H1 (cell line): ENCODE results near the gene FADS6. TPM values are rescaled to one million over a fixed set of nuclear protein-coding genes. Genes with fewer than 3 reads are reported as not detected.

ENCODE experiments used
- CTCF ChIA-PET: fragments of 300-600 bp; sonication (Branson Sonifier 250); formaldehyde crosslinking; loops from one replicate; lab custom pipeline; 2021; ENCODE audit not compliant: partially characterized antibody; lab: Charles Lee
- POLR2A ChIA-PET: fragments of 300-600 bp; sonication (Branson Sonifier 250); formaldehyde crosslinking; loops from one replicate; lab custom pipeline; 2021; ENCODE audit warnings: inconsistent platforms; ENCODE audit not compliant: partially characterized antibody; lab: Charles Lee
- DNase-seq, 2 experiments: peaks; one replicate each; pipeline versions ENCODE4 v3.0.0 to v3.0.0-alpha.2; 2010 to 2022; ENCODE audit warnings: low spot score in 2 of 2, low read depth in 1 of 2, mixed read lengths in 1 of 2
- FAIRE-seq: peaks from 2 replicates; lab custom pipeline; 2011; peaks lifted over from hg19 to GRCh38; lab: Jason Lieb, UNC
- H2AFZ ChIP-seq: 2 replicates; pipeline ENCODE4 v1.8.1; 2012; ENCODE audit warnings: low read length, inconsistent platforms
- H2AK5ac ChIP-seq: 2 replicates; pipeline ENCODE4 v1.6.1; 2013; ENCODE audit warnings: low read depth, low read length
- H2BK120ac ChIP-seq: replicated peaks from 2 replicates; pipeline ENCODE3; 2013; ENCODE audit warnings: low read depth, low read length, inconsistent platforms
- H2BK12ac ChIP-seq: 2 replicates; pipeline ENCODE4 v1.6.1; 2013; ENCODE audit warnings: low read depth, low read length
- H2BK15ac ChIP-seq: 2 replicates; pipeline ENCODE4 v1.6.1; 2013; ENCODE audit warnings: low read length
- H2BK20ac ChIP-seq: 2 replicates; pipeline ENCODE4 v1.6.1; 2013; ENCODE audit warnings: low read length
- H2BK5ac ChIP-seq: 2 replicates; pipeline ENCODE4 v1.6.1; 2013; ENCODE audit warnings: low read depth, low read length
- H3K14ac ChIP-seq: 2 replicates; pipeline ENCODE4 v1.6.1; 2013; ENCODE audit warnings: inconsistent platforms; ENCODE audit not compliant: insufficient read length
- H3K18ac ChIP-seq: 2 replicates; pipeline ENCODE4 v1.6.1; 2013; ENCODE audit warnings: low read length; ENCODE audit errors: extremely low read depth
- H3K23ac ChIP-seq: 2 replicates; pipeline ENCODE4 v1.6.1; 2013; ENCODE audit warnings: inconsistent platforms; ENCODE audit not compliant: insufficient read length
- H3K23me2 ChIP-seq: 2 replicates; pipeline ENCODE4 v1.6.1; 2013; ENCODE audit warnings: low read depth, low read length
- H3K27ac ChIP-seq: 2 replicates; pipeline ENCODE4 v1.6.1; 2011; ENCODE audit warnings: low read depth, low read length, inconsistent platforms
- H3K27me3 ChIP-seq, 4 experiments: replicated peaks in 1 of 4; 1 replicate in 1 of 4; 2 replicates in 3 of 4; pipeline versions ENCODE4 v1.6.1 to v1.8.1; 2011 to 2013; ENCODE audit warnings: low read length in 3 of 4, mild to moderate bottlenecking in 3 of 4, inconsistent platforms in 2 of 4, mixed read lengths in 2 of 4, moderate library complexity in 1 of 4; ENCODE audit not compliant: control insufficient read depth in 3 of 4, insufficient read depth in 3 of 4; ENCODE audit errors: extremely low read depth in 1 of 4
- H3K36me3 ChIP-seq, 4 experiments: 2 replicates each; pipeline versions ENCODE4 v1.6.1 to v1.8.1; 2011 to 2013; ENCODE audit warnings: mild to moderate bottlenecking in 4 of 4, low read length in 3 of 4, moderate library complexity in 2 of 4, control low read depth in 1 of 4, inconsistent platforms in 1 of 4; ENCODE audit not compliant: insufficient read depth in 4 of 4, control insufficient read depth in 2 of 4
- H3K4ac ChIP-seq: replicated peaks from 2 replicates; pipeline ENCODE3; 2013; ENCODE audit warnings: low read length, low read depth, mixed read lengths, inconsistent platforms; ENCODE audit not compliant: insufficient read length
- H3K4me1 ChIP-seq, 4 experiments: replicated peaks in 1 of 4; 1 replicate in 1 of 4; 2 replicates in 3 of 4; pipeline versions ENCODE4 v1.6.1 to v1.8.1; 2011 to 2013; ENCODE audit warnings: low read length in 3 of 4, inconsistent platforms in 2 of 4, mixed read lengths in 1 of 4; ENCODE audit not compliant: insufficient read depth in 4 of 4, control insufficient read depth in 3 of 4
- H3K4me2 ChIP-seq, 2 experiments: 2 replicates each; pipeline versions ENCODE4 v1.6.1 to v1.8.1; 2011 to 2013; ENCODE audit warnings: low read depth in 2 of 2, low read length in 2 of 2, control low read depth in 1 of 2, inconsistent platforms in 1 of 2, mild to moderate bottlenecking in 1 of 2; ENCODE audit not compliant: insufficient read depth in 1 of 2
- H3K4me3 ChIP-seq, 4 experiments: fragments of 200-600, 300-600 bp in 1 of 4; sonication (generic), shearing (Covaris generic), sonication (Bioruptor Twin) in 1 of 4; 2 replicates each; pipeline versions ENCODE4 v1.5.1 to v1.8.1; 2011 to 2016; ENCODE audit warnings: low read length in 4 of 4, low read depth in 3 of 4, control low read depth in 2 of 4, inconsistent platforms in 2 of 4, mild to moderate bottlenecking in 2 of 4, mixed read lengths in 1 of 4, moderate library complexity in 1 of 4; ENCODE audit not compliant: insufficient read depth in 2 of 4; ENCODE audit errors: extremely low read depth in 1 of 4
- H3K56ac ChIP-seq: replicated peaks from 2 replicates; pipeline ENCODE3; 2013; ENCODE audit warnings: low read depth, mild to moderate bottlenecking, mixed read lengths, low read length, inconsistent platforms; ENCODE audit not compliant: insufficient read length
- H3K79me1 ChIP-seq: 2 replicates; pipeline ENCODE4 v1.6.1; 2013; ENCODE audit warnings: low read depth, low read length, control low read depth
- H3K79me2 ChIP-seq, 2 experiments: 2 replicates each; pipeline versions ENCODE4 v1.6.1 to v1.8.1; 2012 to 2013; ENCODE audit warnings: low read length in 2 of 2, mild to moderate bottlenecking in 2 of 2, inconsistent platforms in 1 of 2; ENCODE audit not compliant: insufficient read depth in 2 of 2, control insufficient read depth in 1 of 2
- H3K9ac ChIP-seq, 4 experiments: replicated peaks in 1 of 4; 1 replicate in 1 of 4; 2 replicates in 3 of 4; pipeline versions ENCODE4 v1.6.1 to v1.8.1; 2011 to 2013; ENCODE audit warnings: low read depth in 3 of 4, low read length in 3 of 4, control low read depth in 2 of 4, mild to moderate bottlenecking in 2 of 4, moderate library complexity in 2 of 4, inconsistent platforms in 1 of 4; ENCODE audit errors: extremely low read depth in 1 of 4
- H3K9me3 ChIP-seq, 2 experiments: 2 replicates each; pipeline versions ENCODE4 v1.6.1 to v1.8.1; 2012 to 2013; ENCODE audit warnings: mild to moderate bottlenecking in 2 of 2, moderate library complexity in 2 of 2, control low read depth in 1 of 2, inconsistent platforms in 1 of 2, low read depth in 1 of 2, low read length in 1 of 2, mixed read lengths in 1 of 2; ENCODE audit not compliant: insufficient read depth in 2 of 2
- H4K20me1 ChIP-seq, 2 experiments: replicated peaks in 1 of 2; 2 replicates each; pipeline versions ENCODE3 to v1.8.1; 2011 to 2013; ENCODE audit warnings: inconsistent platforms in 2 of 2, low read length in 2 of 2, mild to moderate bottlenecking in 1 of 2; ENCODE audit not compliant: insufficient read depth in 2 of 2, control insufficient read depth in 1 of 2
- H4K5ac ChIP-seq: 2 replicates; pipeline ENCODE4 v1.6.1; 2013; ENCODE audit warnings: low read length, low read depth, mixed read lengths, inconsistent platforms; ENCODE audit not compliant: insufficient read length
- H4K8ac ChIP-seq: 2 replicates; pipeline ENCODE4 v1.8.0; 2013; ENCODE audit warnings: mild to moderate bottlenecking, moderate library complexity, low read length, inconsistent platforms; ENCODE audit not compliant: insufficient read depth; ENCODE audit errors: extremely low read depth
- H4K91ac ChIP-seq: replicated peaks from 2 replicates; pipeline ENCODE3; 2013; ENCODE audit warnings: low read length, mixed read lengths, inconsistent platforms; ENCODE audit not compliant: insufficient read length
- ASH2L ChIP-seq: fragments of 200-600, 300-600 bp; sonication (generic); IDR thresholded peaks from one replicate; pipeline ENCODE4 v1.7.1; 2017; ENCODE audit warnings: low read length
- GTF2F1 ChIP-seq: IDR thresholded peaks from 2 replicates; pipeline ENCODE4 v1.6.1; 2012; ENCODE audit warnings: low read depth, low read length, improper control_type of control experiment, borderline replicate concordance
- KDM4A ChIP-seq: IDR thresholded peaks from one replicate; pipeline ENCODE4 v1.7.1; 2012; ENCODE audit warnings: low read depth, mild to moderate bottlenecking, moderate library complexity, low read length, inconsistent platforms; ENCODE audit not compliant: severe bottlenecking
- PHF8 ChIP-seq: fragments of 200-600 bp; sonication (generic); conservative IDR thresholded peaks from 2 replicates; pipeline ENCODE4 v1.7.1; 2012; ENCODE audit warnings: low read depth, mild to moderate bottlenecking, inconsistent platforms, low read length, moderate library complexity
- POLR2AphosphoS5 ChIP-seq: IDR thresholded peaks from 2 replicates; pipeline ENCODE4 v1.6.1; 2011; ENCODE audit warnings: low read depth, low read length
- SIX5 ChIP-seq: IDR thresholded peaks from 2 replicates; pipeline ENCODE4 v1.6.1; 2011; ENCODE audit warnings: mild to moderate bottlenecking, low read depth, low read length
- SRF ChIP-seq: IDR thresholded peaks from 2 replicates; pipeline ENCODE4 v1.6.1; 2011; ENCODE audit warnings: mild to moderate bottlenecking, low read depth, low read length, moderate library complexity
- TAF1 ChIP-seq: IDR thresholded peaks from 2 replicates; pipeline ENCODE4 v1.6.1; 2011; ENCODE audit warnings: mild to moderate bottlenecking, low read depth, low read length
- TBP ChIP-seq: IDR thresholded peaks from 2 replicates; pipeline ENCODE4 v1.6.1; 2011; ENCODE audit warnings: low read depth, low read length, improper control_type of control experiment
- WGBS, 2 experiments: shearing (Covaris generic) in 1 of 2; methylation state at CpG; one replicate each; pipeline versions ENCODE4 v1.1.6 to v1.1.7; 2013 to 2015; ENCODE audit warnings: low lambda C conversion rate in 2 of 2, mixed read lengths in 2 of 2, inconsistent platforms in 1 of 2, low coverage in 1 of 2, missing lambda C conversion rate in 1 of 2; ENCODE audit not compliant: insufficient replicate concordance in 2 of 2, insufficient coverage in 1 of 2, insufficient read length in 1 of 2; ENCODE audit errors: extremely low coverage in 1 of 2, missing lambda C conversion rate in 1 of 2; 5-methylcytosine and 5-hydroxymethylcytosine counted together
- polyA plus RNA-seq, 7 experiments: library from polyadenylated mRNA; depleted of rRNA in 3 of 7; stranded (reverse) in 5 of 7; unstranded in 2 of 7; fragments of >200 nt in 5 of 7; fragments of 200-250 nt in 2 of 7; gene quantifications; 1 replicate in 5 of 7; 2 replicates in 1 of 7; 4 replicates in 1 of 7; pipeline versions ENCODE4 v1.2.1 to v1.2.3, GENCODE V29; 2011 to 2013; ENCODE audit warnings: missing spikeins in 2 of 7, mixed read lengths in 2 of 7
- total RNA-seq: library from RNA; stranded (reverse); fragmentation: NEBNext Ultra II Directional; extraction: Animal tissue kit (Norgen Biotek cat#: 25700); gene quantifications from 2 replicates; pipeline ENCODE4 v1.2.1, GENCODE V29; 2021

FADS6 gene
- total and polyA plus RNA-seq, 2 of the 8 experiments (the other 6 are each of a cell fraction or from before 2014, with no cell fraction given), result 0.56 to 2.5 TPM

DNA sequence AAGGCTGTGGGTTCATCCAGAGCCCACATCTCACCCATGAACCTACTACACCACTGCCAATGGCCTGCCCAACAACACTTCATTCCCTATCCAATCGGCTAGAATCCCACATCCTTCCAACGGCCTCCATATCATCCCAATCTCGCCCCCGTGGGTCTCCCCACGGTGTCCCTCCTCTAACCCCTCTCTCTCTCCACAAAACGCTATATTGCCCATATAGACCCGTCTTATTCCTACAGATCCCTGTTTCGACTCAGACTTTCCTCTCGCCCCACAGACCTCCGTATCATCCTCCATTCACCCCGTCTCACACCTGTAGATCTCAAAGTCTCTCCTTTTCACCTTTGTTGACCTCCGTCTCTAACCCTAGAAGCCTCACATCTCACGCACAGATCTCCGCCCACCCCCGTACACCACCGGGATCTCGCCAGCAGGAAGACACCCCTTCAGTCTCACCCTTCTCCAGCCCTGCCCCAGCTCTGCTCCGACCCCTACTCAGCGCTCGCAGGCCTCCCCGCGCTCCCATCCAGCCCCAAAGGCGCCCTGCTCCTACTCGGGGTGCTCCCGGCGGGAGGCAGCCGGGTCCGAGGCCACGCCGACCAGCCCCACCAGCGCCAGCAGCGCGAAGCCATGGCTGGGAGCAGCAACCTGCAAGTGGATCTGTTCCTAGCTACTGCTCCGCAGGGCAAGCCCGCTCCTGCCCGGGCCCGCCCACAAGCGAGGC, 21.0 kb downstream of the FADS6 start, which contains the start of gene FDXR:
Gene FDXR (minus strand): TSS at position 682 of the 724 bp plus-strand sequence. CDS start 50 bp downstream, at position 632.
- DNase-seq, result no peak
- Histone ChIP-seq H3K27ac (peak within 1 kb of the TSS; percentile 90), H3K9me3 (no peaks in the 10 kb centered on the region), H3K79me2 (no peaks in the 10 kb centered on the region; a peak in 1 of 4 replicates), H3K14ac (no peak within 1 kb of the TSS), H2BK20ac (no peak within 1 kb of the TSS), H4K8ac (peak within 1 kb of the TSS; percentile 94; the same call in 1 of the 2 replicates), H2AFZ (peak within 1 kb of the TSS; percentile 47; the same call in 1 of the 2 replicates), H3K23ac (no peak within 1 kb of the TSS), H3K27me3 (peaks cover 0 to 3% (median 0%) of the 10 kb centered on the region in 4 experiments; a peak in 2 of 7 replicates), H3K4me1 (peaks cover 0 to 14% (median 6%) of the 10 kb centered on the region in 4 experiments; a peak in 6 of 7 replicates), H3K4me2 (peak within 1 kb of the TSS; percentile 94 to 100), H3K4me3 (peak within 1 kb of the TSS; percentile 76 to 99 (median 86)), H3K4ac (peak within 1 kb of the TSS; percentile 85), H2BK5ac (peak within 1 kb of the TSS; percentile 95), H4K20me1 (peaks cover 0 to 1% of the 10 kb centered on the region in 2 experiments), H3K23me2 (peaks cover 10% of the 10 kb centered on the region), H2BK12ac (0 out of 2 replicates have a peak within 1 kb of the TSS, but pooled peaks have one; percentile 44), H4K5ac (peak within 1 kb of the TSS; percentile 92), H2BK15ac (no peak within 1 kb of the TSS), H2BK120ac (peak within 1 kb of the TSS; percentile 56), H4K91ac (peak within 1 kb of the TSS; percentile 82), H3K9ac (peak within 1 kb of the TSS; percentile 77 to 98 (median 90)), H3K56ac (peak within 1 kb of the TSS; percentile 51), H3K79me1 (peaks cover 7% of the 10 kb centered on the region; the same call in 1 of the 2 replicates), H3K18ac (peak within 1 kb of the TSS; percentile 75), H3K36me3 (no peaks in the 10 kb centered on the region), H2AK5ac (0 out of 2 replicates have a peak within 1 kb of the TSS, but pooled peaks have one; percentile 40)
- CTCF ChIA-PET, result interaction anchor here (0.7 to 81.0 kb wide), 9 partner anchors 9 to 215 kb away, joined by 3 to 2981 read pairs (median 3); partner anchors contain the start of genes GRIN2C, NAT9 and OTOP2
- TF ChIP-seq SIX5 (no peak), GTF2F1 (peak; percentile 44; the same call in 1 of the 2 replicates), ASH2L (peak; percentile 8), TBP (peak; percentile 79), SRF (no peak), KDM4A (peak; percentile 64), TAF1 (peak; percentile 75; the same call in 1 of the 2 replicates), PHF8 (peak; percentile 67), POLR2AphosphoS5 (peak; percentile 89; the same call in 1 of the 2 replicates)
- 11% methylated on average over 30 of the region's 38 CpGs; no CpG with 5 or more reads in 1 of the 2 experiments for WGBS, 2 experiments
- no peak for FAIRE-seq
- POLR2A ChIA-PET, result interaction anchor here (0.6 to 2.6 kb wide), 28 partner anchors 10 to 908 kb away, joined by 3 to 17 read pairs (median 4); partner anchors contain the start of genes GRIN2C, NAT9, OTOP2 and SLC16A5
